IPS-20b (cell line): Measurements from ENCODE around the gene PGM5.

Experiments
- H3K27ac ChIP-seq: one replicate; pipeline ENCODE4 v1.5.1; 2013; ENCODE audit warnings: low read length
- H3K27me3 ChIP-seq: 2 replicates; pipeline ENCODE4 v1.6.1; 2013; ENCODE audit warnings: mild to moderate bottlenecking, low read length, inconsistent platforms; ENCODE audit not compliant: insufficient read depth
- H3K36me3 ChIP-seq: 2 replicates; pipeline ENCODE4 v1.6.1; 2013; ENCODE audit warnings: low read depth, mild to moderate bottlenecking, inconsistent platforms, low read length, moderate library complexity; ENCODE audit not compliant: insufficient read depth
- H3K4me1 ChIP-seq: 2 replicates; pipeline ENCODE4 v1.6.1; 2013; ENCODE audit warnings: mild to moderate bottlenecking, control low read depth, inconsistent platforms, low read length, moderate library complexity; ENCODE audit not compliant: insufficient read depth
- H3K4me3 ChIP-seq: 2 replicates; pipeline ENCODE4 v1.5.1; 2013; ENCODE audit warnings: mild to moderate bottlenecking, low read length, inconsistent platforms
- H3K9ac ChIP-seq: 2 replicates; pipeline ENCODE4 v1.6.1; 2013; ENCODE audit warnings: low read depth, mild to moderate bottlenecking, inconsistent platforms, low read length, moderate library complexity
- H3K9me3 ChIP-seq: 2 replicates; pipeline ENCODE4 v1.6.1; 2013; ENCODE audit warnings: mild to moderate bottlenecking, low read depth, low read length, inconsistent platforms; ENCODE audit not compliant: insufficient read depth

Gene PGM5

GRCh38 chr9:68454579-68455334 lies 98.3 kb downstream of the PGM5 start:
- Histone ChIP-seq H3K9me3 (no peaks in the 10 kb centered on the region), H3K27me3 (no peaks in the 10 kb centered on the region; the same call in 1 of the 2 replicates)

GRCh38 chr9:68455451-68455850 lies 99.0 kb downstream of the PGM5 start:
- H3K27me3 ChIP-seq = no peaks in the 10 kb centered on the region; the same call in 1 of the 2 replicates
- no peaks in the 10 kb centered on the region for H3K9me3 ChIP-seq
- H3K4me1 ChIP-seq = no peaks in the 10 kb centered on the region
- H3K36me3 ChIP-seq = no peaks in the 10 kb centered on the region
- no peak overlapping the region for H3K27ac ChIP-seq
- H3K9ac ChIP-seq = no peak overlapping the region
- H3K4me3 ChIP-seq = no peak overlapping the region

More at GRCh38 chr9:68454579-68455334, 98.3 kb downstream of the PGM5 start:
- no peak overlapping the region for H3K4me3 ChIP-seq
- H3K36me3 ChIP-seq = no peaks in the 10 kb centered on the region
- H3K9ac ChIP-seq = no peak overlapping the region
- no peaks in the 10 kb centered on the region for H3K4me1 ChIP-seq
- no peak overlapping the region for H3K27ac ChIP-seq

GRCh38 chr9:68457803-68458202 lies 101.4 kb downstream of the PGM5 start:
- Histone ChIP-seq H3K4me3 (no peak overlapping the region), H3K27ac (no peak overlapping the region), H3K9ac (no peak overlapping the region), H3K9me3 (no peaks in the 10 kb centered on the region), H3K4me1 (peaks cover 8% of the 10 kb centered on the region; the same call in 1 of the 2 replicates), H3K36me3 (no peaks in the 10 kb centered on the region), H3K27me3 (no peaks in the 10 kb centered on the region)

GRCh38 chr9:68458918-68459317 lies 102.5 kb downstream of the PGM5 start:
- Histone ChIP-seq H3K27me3 (no peaks in the 10 kb centered on the region), H3K9ac (no peak overlapping the region), H3K4me3 (no peak overlapping the region), H3K9me3 (no peaks in the 10 kb centered on the region), H3K36me3 (no peaks in the 10 kb centered on the region), H3K4me1 (peaks cover 8% of the 10 kb centered on the region; the same call in 1 of the 2 replicates), H3K27ac (no peak overlapping the region)

GRCh38 chr9:68462105-68462775 lies 105.8 kb downstream of the PGM5 start:
- H3K36me3 ChIP-seq = no peaks in the 10 kb centered on the region
- H3K9me3 ChIP-seq = no peaks in the 10 kb centered on the region
- no peak overlapping the region for H3K9ac ChIP-seq
- H3K4me3 ChIP-seq = no peak overlapping the region
- H3K27me3 ChIP-seq = no peaks in the 10 kb centered on the region
- no peak overlapping the region for H3K27ac ChIP-seq
- peaks cover 8% of the 10 kb centered on the region; the same call in 1 of the 2 replicates for H3K4me1 ChIP-seq

- Histone ChIP-seq H3K36me3 (no peaks in the 10 kb centered on the region), H3K27ac (no peak overlapping the region), H3K9me3 (no peaks in the 10 kb centered on the region), H3K9ac (no peak overlapping the region), H3K4me1 (no peaks in the 10 kb centered on the region), H3K4me3 (no peak overlapping the region), H3K27me3 (no peaks in the 10 kb centered on the region)
These were observed 113.7 kb downstream of the PGM5 start for GRCh38 chr9:68470067-68470466.

- H3K4me1 ChIP-seq = no peaks in the 10 kb centered on the region
- H3K27ac ChIP-seq = no peak overlapping the region
- H3K36me3 ChIP-seq = no peaks in the 10 kb centered on the region
- no peaks in the 10 kb centered on the region for H3K9me3 ChIP-seq
- no peaks in the 10 kb centered on the region for H3K27me3 ChIP-seq
- no peak overlapping the region for H3K4me3 ChIP-seq
- no peak overlapping the region for H3K9ac ChIP-seq
These were observed 114.2 kb downstream of the PGM5 start for GRCh38 chr9:68470634-68471033.

- no peak overlapping the region for H3K27ac ChIP-seq
- no peak overlapping the region for H3K9ac ChIP-seq
- H3K4me1 ChIP-seq = no peaks in the 10 kb centered on the region
- H3K9me3 ChIP-seq = no peaks in the 10 kb centered on the region
- no peaks in the 10 kb centered on the region for H3K27me3 ChIP-seq
- no peaks in the 10 kb centered on the region for H3K36me3 ChIP-seq
- H3K4me3 ChIP-seq = no peak overlapping the region
These were observed 115.7 kb downstream of the PGM5 start for GRCh38 chr9:68472119-68472518.

- H3K4me1 ChIP-seq = no peaks in the 10 kb centered on the region
- no peak overlapping the region for H3K9ac ChIP-seq
- H3K27ac ChIP-seq = no peak overlapping the region
- H3K9me3 ChIP-seq = no peaks in the 10 kb centered on the region
- no peak overlapping the region for H3K4me3 ChIP-seq
- H3K36me3 ChIP-seq = no peaks in the 10 kb centered on the region
- H3K27me3 ChIP-seq = peaks cover 5% of the 10 kb centered on the region; the same call in 1 of the 2 replicates
These were observed 117.4 kb downstream of the PGM5 start for GRCh38 chr9:68473790-68474189.

GRCh38 chr9:68476422-68476821 lies 120.0 kb downstream of the PGM5 start:
- Histone ChIP-seq H3K4me1 (no peaks in the 10 kb centered on the region), H3K9me3 (no peaks in the 10 kb centered on the region), H3K36me3 (no peaks in the 10 kb centered on the region)

GRCh38 chr9:68476847-68477246 lies 120.4 kb downstream of the PGM5 start:
- no peaks in the 10 kb centered on the region for H3K36me3 ChIP-seq
- H3K4me1 ChIP-seq = no peaks in the 10 kb centered on the region
- H3K4me3 ChIP-seq = no peak overlapping the region
- H3K27ac ChIP-seq = no peak overlapping the region
- H3K9me3 ChIP-seq = no peaks in the 10 kb centered on the region
- H3K27me3 ChIP-seq = peaks cover 5% of the 10 kb centered on the region; the same call in 1 of the 2 replicates
- no peak overlapping the region for H3K9ac ChIP-seq

More at GRCh38 chr9:68476422-68476821, 120.0 kb downstream of the PGM5 start:
- H3K27me3 ChIP-seq = peaks cover 5% of the 10 kb centered on the region; the same call in 1 of the 2 replicates
- H3K9ac ChIP-seq = no peak overlapping the region
- no peak overlapping the region for H3K27ac ChIP-seq
- no peak overlapping the region for H3K4me3 ChIP-seq

GRCh38 chr9:68480807-68481206 lies 124.4 kb downstream of the PGM5 start:
- Histone ChIP-seq H3K36me3 (no peaks in the 10 kb centered on the region), H3K27ac (no peak overlapping the region), H3K4me1 (no peaks in the 10 kb centered on the region), H3K9ac (no peak overlapping the region), H3K4me3 (no peak overlapping the region), H3K9me3 (no peaks in the 10 kb centered on the region), H3K27me3 (peaks cover 11% of the 10 kb centered on the region; the same call in 1 of the 2 replicates)
